ENCODE data around the gene RAB39A. TPM values are rescaled to one million over a fixed set of nuclear protein-coding genes. Genes with fewer than 3 reads are reported as not detected.
A peak's percentile ranks its signal among the peaks of the same experiment; 100 is the strongest.
"Not testable (repeated sequence)": the region's sequence is repeated elsewhere in the genome, so short reads cannot be mapped to it uniquely, and the experiment has no call there.

Gene RAB39A
- polyA plus RNA-seq, 1 experiment, result not detected

DNA sequence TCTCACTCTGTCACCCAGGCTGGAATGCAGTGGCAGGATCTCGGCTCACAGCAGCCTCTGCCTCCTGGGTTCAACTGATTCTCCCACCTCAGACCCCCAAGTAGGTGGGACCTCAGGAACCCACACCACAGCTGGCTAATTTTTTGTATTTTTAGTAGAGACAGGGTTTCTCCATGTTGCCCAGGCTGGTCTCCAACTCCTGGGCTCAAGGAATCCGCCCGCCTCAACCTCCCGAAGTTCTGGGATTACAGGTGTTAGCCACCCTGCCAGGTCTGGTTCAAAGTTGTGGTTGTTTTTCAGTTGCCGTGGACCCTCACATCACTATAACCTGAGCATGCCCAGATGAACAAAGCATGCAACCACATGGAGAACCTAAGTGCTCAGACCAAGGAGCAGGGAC, 13.0 kb upstream of the RAB39A start:
- Histone ChIP-seq H3K9me3 (ENCODE audit: control insufficient read depth, insufficient read depth, low read length) (no peaks in the 10 kb centered on the region), H3K4me3 (ENCODE audit: low read depth, low read length) (no peak overlapping the region), H3K27ac (ENCODE audit: low read depth, low read length) (no peak overlapping the region), H3K27me3 (ENCODE audit: control insufficient read depth, insufficient read depth, low read length) (no peaks in the 10 kb centered on the region)
- DNase-seq (ENCODE audit: low read depth, low spot score), result no peak
- POLR2A ChIA-PET, result no interaction called here
- CTCF ChIA-PET, result no interaction called here
- TF ChIP-seq, protein P1, sequence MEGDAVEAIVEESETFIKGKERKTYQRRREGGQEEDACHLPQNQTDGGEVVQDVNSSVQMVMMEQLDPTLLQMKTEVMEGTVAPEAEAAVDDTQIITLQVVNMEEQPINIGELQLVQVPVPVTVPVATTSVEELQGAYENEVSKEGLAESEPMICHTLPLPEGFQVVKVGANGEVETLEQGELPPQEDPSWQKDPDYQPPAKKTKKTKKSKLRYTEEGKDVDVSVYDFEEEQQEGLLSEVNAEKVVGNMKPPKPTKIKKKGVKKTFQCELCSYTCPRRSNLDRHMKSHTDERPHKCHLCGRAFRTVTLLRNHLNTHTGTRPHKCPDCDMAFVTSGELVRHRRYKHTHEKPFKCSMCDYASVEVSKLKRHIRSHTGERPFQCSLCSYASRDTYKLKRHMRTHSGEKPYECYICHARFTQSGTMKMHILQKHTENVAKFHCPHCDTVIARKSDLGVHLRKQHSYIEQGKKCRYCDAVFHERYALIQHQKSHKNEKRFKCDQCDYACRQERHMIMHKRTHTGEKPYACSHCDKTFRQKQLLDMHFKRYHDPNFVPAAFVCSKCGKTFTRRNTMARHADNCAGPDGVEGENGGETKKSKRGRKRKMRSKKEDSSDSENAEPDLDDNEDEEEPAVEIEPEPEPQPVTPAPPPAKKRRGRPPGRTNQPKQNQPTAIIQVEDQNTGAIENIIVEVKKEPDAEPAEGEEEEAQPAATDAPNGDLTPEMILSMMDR (IDR thresholded peaks at IDR 0.05; ENCODE audit: low read depth, low read length), result no peak

DNA sequence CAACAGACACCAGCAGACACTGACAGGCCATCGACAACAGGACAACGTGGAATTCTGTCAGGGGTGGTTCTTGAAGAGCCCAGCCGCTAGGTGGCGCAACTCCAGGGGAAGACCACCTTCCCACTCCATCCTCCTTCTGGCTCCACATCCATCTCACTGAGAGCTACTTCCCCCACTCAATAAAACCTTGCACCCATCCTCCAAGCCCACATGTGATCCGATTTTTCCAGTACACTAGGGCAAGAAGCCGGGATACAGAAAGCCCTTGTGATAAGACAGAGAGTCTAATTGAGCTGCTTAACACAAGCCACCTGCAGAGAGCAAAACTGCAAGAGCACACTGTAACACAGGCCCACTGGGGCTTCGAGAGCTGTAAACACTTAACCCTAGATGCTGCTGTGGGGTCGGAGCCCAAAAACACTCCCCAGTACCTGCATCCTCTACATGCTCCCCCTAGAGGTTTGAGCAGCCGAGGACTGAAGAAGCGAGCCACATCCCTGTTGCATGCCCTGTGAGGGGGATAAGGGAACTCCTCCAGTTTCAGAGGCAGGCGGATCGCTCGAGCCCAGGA, 11.5 kb upstream of the RAB39A start:
- no peaks in the 10 kb centered on the region for H3K27me3 ChIP-seq (ENCODE audit: control insufficient read depth, insufficient read depth, low read length)
- H3K4me3 ChIP-seq (ENCODE audit: low read depth, low read length), result no peak overlapping the region
- TF ChIP-seq, protein P1 (IDR thresholded peaks at IDR 0.05; ENCODE audit: low read depth, low read length), result peak; percentile 54
- CTCF ChIA-PET, result interaction anchor here (0.5 to 1.4 kb wide), 13 partner anchors 10 to 732 kb away, joined by 3 to 16 read pairs (median 3); no protein-coding TSS in a partner anchor
- no peak overlapping the region for H3K27ac ChIP-seq (ENCODE audit: low read depth, low read length)
- H3K9me3 ChIP-seq (ENCODE audit: control insufficient read depth, insufficient read depth, low read length), result no peaks in the 10 kb centered on the region
- DNase-seq (ENCODE audit: low read depth, low spot score), result no peak
- POLR2A ChIA-PET, result no interaction called here

DNA sequence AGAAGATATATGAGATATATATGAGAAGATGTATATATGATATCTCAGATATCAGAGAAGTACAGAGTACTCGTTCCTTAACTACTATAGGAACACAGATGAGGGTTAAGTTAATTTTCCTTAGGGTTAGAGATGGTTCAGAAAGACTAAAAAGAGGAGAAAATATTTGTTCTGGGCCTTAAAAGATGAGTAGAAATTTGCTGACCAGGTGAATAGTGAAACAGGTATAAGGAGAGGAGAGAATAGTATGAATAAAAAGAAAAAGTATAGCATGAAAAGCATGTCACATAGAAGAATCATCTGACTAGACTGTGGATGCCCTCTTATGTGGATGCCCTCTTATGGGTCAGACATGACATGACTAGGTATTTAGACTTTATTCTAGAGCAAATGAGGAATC, 6.3 kb upstream of the RAB39A start:
- TF ChIP-seq, protein P1 (IDR thresholded peaks at IDR 0.05; ENCODE audit: low read depth, low read length), result no peak
- Histone ChIP-seq H3K27ac (ENCODE audit: low read depth, low read length) (no peak overlapping the region), H3K9me3 (ENCODE audit: control insufficient read depth, insufficient read depth, low read length) (no peaks in the 10 kb centered on the region), H3K27me3 (ENCODE audit: control insufficient read depth, insufficient read depth, low read length) (no peaks in the 10 kb centered on the region), H3K4me3 (ENCODE audit: low read depth, low read length) (no peak overlapping the region)
- ChIA-PET CTCF (no interaction called here), POLR2A (no interaction called here)
- DNase-seq (ENCODE audit: low read depth, low spot score), result no peak

DNA sequence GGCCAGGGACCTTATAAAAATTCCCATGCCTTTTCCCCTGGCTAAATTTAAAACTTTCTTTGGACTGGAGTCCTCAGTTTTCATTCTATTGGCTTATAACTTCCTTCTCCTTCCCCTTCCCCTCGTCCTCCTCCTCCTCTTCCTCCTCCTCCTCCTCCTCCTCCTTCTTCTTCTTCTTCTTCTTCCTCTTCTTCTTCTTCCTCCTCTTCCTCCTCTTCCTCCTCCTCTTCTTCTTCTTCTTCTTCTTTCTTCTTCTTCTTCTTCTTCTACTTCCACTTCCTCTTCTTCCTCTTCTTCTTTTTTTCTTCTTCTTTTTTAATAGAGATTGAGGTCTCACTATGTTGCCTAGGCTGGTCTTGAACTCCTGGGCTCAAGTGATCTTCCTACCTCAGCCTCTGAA, 4.7 kb upstream of the RAB39A start:
- H3K9me3 ChIP-seq (ENCODE audit: control insufficient read depth, insufficient read depth, low read length); DNase-seq (ENCODE audit: low read depth, low spot score); CTCF ChIA-PET; H3K4me3 ChIP-seq (ENCODE audit: low read depth, low read length); POLR2A ChIA-PET; H3K27me3 ChIP-seq (ENCODE audit: control insufficient read depth, insufficient read depth, low read length); H3K27ac ChIP-seq (ENCODE audit: low read depth, low read length): not testable (repeated sequence)

DNA sequence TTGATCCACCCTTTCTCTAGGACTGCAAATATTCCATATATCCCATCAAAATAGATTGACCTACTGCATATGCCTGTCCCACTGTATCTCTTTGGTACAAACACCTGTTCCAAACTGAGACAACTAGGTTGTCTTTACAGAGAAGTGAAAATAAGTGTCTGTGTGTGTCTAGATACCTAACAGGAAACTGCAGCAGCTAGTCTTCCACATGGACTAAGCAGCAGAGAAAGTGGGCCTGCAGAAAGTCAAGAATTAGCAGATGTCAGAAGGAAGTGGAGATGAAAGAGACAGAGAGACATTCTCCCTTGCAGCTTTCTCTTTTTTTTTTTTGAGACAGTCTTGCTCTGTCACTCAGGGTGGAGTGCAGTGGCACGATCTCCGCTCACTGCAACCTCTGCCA, 3.9 kb upstream of the RAB39A start:
- no peak for DNase-seq (ENCODE audit: low read depth, low spot score)
- CTCF ChIA-PET, result no interaction called here
- POLR2A ChIA-PET, result no interaction called here
- Histone ChIP-seq H3K4me3 (ENCODE audit: low read depth, low read length) (no peak overlapping the region), H3K9me3 (ENCODE audit: control insufficient read depth, insufficient read depth, low read length) (no peaks in the 10 kb centered on the region; the same call in 1 of the 2 replicates), H3K27me3 (ENCODE audit: control insufficient read depth, insufficient read depth, low read length) (peaks cover 6% of the 10 kb centered on the region), H3K27ac (ENCODE audit: low read depth, low read length) (no peak overlapping the region)
- TF ChIP-seq, protein P1 (IDR thresholded peaks at IDR 0.05; ENCODE audit: low read depth, low read length), result no peak
